HL-60/S4 (cell line): ENCODE results near the gene CERKL.
"Not testable (repeated sequence)": the region's sequence is repeated elsewhere in the genome, so short reads cannot be mapped to it uniquely, and the experiment has no call there.

ENCODE experiments used
- in situ Hi-C: fragments of 300-500 bp; cut with MboI; formaldehyde crosslinking; loops from 2 replicates; pipeline ENCODE4 v1.14.3; 2022; ENCODE audit warnings: low sequenced_read_pairs

The CERKL gene, protein sequence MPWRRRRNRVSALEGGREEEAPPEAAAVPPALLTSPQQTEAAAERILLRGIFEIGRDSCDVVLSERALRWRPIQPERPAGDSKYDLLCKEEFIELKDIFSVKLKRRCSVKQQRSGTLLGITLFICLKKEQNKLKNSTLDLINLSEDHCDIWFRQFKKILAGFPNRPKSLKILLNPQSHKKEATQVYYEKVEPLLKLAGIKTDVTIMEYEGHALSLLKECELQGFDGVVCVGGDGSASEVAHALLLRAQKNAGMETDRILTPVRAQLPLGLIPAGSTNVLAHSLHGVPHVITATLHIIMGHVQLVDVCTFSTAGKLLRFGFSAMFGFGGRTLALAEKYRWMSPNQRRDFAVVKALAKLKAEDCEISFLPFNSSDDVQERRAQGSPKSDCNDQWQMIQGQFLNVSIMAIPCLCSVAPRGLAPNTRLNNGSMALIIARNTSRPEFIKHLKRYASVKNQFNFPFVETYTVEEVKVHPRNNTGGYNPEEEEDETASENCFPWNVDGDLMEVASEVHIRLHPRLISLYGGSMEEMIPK

DNA sequence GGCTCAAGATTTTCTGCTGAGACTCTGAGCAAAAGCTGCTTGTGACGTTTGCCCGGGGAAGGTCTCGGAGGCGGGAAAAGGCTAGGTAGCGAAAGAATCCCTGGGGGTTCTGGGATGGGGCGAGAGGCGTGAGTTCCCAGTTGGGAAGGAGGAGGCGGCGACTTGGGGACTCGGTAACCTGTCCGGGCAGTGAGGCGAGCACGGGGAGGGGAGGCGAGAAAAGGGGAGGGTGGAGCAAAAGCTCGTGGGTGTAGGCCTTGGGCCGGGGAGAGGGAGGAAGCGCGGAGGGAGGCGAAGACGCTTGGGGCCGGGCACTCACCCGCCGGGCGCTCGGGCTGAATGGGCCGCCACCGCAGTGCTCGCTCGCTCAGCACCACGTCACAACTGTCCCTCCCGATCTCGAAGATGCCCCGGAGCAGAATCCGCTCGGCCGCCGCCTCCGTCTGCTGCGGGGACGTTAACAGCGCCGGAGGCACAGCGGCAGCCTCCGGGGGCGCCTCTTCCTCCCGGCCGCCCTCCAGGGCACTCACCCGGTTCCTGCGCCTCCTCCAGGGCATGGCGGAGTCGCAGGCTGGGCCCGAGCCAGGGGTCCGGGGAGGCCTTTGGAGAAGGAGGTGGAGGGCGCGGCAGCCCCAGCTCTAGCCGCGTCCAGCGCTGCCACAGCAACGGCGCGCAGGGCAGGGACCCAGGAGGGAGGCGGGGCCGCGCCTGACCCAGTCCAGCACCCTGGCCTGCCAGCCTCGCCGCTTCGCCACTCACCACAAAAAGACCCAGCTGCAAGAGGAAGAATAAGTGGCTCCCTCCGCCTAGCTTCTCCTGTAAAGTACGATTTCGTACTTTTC, at the start of gene CERKL:
Gene CERKL (minus strand): TSS at position 656 of the 842 bp plus-strand sequence. CDS start 99 bp downstream, at position 557.
- in situ Hi-C loops, result no loop called here

DNA sequence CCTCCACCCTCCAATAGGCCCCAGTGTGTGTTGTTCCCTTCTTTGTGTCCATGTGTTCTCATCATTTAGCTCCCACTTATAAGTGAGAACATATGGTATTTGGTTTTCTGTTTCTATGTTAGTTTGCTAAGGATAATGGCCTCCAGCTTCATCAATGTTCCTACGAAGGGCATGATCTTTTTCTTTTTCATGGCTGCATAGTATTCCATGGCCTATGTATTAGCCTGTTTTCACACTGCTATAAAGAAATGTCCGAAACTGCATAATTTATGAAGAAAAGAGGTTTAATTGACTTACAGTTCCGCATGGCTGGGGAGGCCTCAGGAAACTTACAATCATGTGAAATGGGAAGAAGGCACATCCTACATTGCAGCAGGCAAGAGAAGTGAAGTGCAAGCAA, 45.6 kb upstream of the CERKL start:
- in situ Hi-C loops, result not testable (repeated sequence)

DNA sequence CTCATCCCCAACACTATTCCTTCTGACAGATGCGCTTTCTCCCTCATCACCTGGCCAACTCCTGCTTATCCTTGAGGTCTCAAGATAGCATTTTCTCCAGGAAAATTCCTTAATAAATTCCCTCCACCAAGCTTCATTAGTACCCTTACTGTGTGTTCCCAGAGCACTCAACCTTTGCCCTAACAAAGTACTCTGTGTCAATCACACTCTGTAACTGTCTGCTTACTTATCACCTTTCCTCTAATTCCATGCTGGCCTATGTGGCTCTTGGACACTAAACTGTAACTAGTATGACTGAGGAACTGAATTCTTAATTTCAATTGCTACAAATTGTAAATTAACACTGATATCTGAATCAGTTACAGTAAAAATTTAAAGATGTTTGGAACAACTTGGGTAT, 41.3 kb upstream of the CERKL start:
- in situ Hi-C loops, result no loop called here

DNA sequence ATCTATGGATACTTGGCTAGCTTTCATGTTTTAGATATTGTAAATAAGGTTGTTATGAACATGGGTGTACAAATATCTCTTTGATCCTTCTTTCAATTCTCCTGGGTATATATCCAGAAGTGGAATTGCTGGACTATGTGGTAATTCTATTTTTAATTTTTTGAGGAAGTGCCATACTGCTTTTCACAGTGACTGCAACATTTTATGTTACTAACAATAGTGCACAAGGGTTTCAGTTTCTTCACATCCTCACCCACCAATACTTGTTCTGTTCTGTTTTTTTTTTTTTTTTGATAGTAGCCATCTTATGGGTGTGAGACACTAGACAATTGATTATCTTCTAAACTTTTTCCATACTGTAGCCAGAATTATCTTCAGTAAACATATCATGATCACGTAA, 40.7 kb upstream of the CERKL start:
- in situ Hi-C loops, result no loop called here

DNA sequence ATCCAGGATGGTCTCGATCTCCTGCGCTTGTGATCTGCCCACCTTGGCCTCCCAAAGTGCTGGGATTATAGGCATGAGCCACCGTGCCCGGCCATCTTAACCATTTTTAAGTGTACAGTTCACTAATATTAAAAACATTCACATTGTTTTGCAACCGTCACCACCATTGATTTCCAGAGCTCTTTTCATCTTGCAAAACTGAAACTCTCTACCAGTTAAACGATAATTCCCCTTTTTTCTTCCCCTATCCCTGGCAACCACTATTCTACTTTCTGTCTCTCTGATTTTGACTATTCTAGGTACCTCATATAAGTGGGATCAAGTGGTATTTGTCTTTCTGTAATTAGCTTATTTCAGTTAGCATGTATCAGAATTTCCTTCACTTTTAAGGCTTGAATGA, 40.2 kb upstream of the CERKL start:
- in situ Hi-C loops, result no loop called here

DNA sequence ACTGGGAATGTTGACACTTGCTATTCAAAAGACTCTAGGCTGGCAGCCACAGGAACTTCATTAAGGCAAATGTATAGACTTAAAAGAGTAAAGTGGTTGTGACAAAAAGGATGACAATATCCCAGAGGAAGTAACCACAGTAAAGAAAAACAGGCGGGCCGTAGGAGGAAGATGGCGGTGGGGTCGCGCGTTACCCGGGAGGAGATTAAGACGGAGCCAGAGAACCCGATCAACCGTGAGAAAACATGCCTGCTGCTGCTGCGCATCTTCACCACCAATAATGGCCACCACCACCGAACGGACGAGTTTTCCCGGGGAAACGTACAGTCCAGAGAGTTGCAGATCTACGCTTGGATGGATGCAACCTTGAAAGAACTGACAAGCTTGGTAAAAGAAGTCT, 37.4 kb upstream of the CERKL start:
- in situ Hi-C loops, result no loop called here

DNA sequence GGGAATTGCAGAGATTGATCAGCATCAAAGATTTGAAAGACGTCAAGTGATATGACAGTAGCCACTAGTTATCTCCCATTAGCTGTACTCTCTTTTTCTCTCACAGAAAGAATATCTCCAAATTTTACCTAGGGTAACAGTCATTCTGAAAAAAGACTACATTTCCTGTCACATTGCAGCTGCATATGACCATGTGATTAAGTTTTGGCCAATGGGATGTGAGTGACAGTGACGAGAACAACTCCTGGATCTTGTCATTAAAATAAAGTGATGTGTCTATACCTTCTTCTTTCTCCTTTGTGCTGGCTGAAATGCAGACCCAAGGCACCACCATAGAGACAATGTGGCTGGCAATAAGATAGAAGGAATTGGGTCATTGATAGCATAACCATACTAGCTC, 34.0 kb upstream of the CERKL start:
- in situ Hi-C loops, result no loop called here

DNA sequence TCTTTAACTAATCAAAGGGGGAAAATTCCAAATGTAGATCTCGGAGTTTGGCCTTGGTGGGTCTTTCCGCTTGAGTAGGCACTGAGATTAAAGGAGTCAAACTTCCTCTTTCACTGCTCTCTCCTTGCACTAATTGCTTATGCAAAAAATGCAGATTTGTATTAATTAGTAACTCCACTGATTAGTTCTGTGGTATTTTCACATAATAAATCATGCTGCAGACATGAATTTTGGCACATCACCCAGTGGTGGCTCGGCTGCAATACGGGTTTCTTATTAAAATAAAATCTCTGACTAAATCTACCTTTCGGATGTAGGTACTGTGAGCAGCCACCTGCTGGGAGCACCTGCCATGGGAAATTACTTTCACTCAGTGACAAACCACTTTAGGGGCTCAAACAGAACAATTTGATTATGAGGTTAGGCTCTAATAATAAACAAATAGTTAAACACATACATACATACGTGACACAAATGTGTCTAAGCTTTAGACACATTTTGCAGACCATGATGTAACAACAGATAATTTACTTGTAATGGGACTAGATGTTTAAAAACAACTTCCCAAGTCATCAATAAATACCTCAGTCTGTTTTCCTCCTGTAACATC, 29.8 kb upstream of the CERKL start:
- in situ Hi-C loops, result no loop called here

DNA sequence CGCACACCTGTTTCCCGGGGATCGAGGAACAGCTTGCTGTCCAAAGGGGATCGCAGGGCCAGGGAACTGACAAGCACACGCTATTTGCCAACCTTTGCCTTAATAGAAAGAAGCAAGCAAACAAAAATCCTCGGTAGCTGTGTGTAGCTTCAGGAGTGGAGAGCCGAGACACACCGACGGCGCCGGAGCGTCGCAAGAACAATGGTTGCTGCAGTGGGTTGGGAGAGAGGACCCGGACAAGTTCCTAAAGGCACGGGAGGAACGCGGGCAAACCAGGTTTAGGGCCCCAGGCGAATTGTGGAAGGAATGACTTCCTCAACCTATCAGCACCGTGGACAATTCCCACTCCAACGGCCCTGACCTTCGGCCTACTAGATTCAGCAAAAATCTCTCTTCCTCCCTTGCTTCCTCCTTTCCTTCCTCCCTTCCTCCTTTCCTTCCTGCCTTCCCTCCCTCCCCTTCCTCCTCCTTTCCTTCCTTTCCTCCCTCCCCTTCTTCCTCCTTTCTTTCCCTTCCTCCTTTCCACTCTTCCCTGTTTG, 28.3 kb upstream of the CERKL start:
- in situ Hi-C loops, result no loop called here

DNA sequence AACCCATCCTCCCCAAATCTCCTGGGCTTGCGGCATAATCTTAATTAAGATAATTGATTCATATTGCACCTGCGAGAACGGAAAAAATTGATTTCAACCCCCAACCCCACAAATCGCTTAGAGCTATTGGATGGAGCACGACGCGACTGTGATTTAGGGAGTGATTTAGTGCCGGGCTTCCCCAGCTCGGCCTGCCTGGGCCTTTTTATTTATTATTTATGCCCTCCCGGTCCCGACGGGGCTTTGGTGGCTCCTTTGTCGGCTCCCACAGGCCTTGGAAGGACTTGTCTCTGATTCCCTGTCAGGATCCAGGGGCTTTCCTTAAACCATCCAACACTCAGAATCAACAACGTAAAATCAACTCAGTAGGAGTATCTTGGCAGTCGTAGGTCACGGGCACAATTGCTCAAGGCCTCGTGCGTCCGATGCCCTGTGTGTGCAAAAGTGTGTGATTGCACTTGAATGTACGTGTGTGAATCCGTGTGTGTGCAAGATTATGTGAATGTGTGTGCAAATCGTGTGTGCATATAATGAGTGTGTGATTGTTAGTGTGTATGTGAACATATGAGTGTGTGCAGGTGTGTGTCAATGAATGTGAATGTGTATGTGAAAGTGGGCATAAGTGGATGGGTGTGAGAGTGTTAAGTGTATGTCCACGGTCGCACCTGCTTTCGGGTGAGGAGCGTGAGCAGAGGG, 27.7 kb upstream of the CERKL start:
- in situ Hi-C loops, result no loop called here

DNA sequence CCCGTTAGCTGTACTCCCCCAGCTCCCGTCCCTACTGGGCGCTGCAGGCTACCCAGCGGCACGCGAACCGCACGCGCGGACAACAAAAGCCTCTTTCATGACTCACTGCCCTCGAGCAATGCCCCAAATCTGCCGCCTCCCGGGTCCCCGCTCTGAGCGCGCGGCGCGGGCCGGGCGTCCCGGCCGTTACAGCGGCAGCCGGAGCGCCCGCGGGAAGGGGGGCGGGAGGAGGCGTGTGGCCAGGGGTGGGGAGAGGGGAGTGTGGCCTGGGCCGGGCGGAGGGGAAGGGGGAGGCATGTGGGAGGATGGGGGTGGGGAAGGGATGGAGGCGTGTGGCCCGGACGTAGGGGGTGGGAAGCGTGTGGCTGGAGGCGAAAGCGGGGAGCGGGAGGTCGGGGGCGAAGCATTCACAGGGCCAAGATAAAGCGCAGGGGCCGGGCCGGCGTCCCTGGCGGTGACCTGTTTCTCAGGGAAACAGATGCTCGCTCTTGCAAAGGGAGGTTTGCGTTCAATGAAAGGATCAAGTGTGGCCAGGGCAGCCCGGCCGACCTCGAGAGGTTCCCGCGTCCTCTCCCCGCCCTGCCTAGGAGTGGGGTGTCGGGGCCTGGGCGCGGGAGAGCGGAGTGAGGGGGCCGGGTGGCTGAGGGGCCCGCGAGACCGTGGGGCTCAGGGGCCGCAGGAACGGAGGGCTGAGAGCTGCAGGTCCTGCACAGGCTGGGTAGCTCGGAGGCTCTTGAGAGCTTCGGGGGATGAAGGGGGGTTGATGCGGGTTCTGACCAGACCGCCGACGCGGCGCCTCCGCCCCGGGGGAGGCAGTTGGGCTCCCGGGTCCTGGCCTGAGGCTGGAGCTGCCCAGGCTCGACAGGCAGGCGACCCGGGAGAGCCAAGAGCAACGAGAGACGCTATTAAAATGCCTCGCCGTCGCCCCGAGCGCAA, 26.9 kb upstream of the CERKL start:
- in situ Hi-C loops, result no loop called here

DNA sequence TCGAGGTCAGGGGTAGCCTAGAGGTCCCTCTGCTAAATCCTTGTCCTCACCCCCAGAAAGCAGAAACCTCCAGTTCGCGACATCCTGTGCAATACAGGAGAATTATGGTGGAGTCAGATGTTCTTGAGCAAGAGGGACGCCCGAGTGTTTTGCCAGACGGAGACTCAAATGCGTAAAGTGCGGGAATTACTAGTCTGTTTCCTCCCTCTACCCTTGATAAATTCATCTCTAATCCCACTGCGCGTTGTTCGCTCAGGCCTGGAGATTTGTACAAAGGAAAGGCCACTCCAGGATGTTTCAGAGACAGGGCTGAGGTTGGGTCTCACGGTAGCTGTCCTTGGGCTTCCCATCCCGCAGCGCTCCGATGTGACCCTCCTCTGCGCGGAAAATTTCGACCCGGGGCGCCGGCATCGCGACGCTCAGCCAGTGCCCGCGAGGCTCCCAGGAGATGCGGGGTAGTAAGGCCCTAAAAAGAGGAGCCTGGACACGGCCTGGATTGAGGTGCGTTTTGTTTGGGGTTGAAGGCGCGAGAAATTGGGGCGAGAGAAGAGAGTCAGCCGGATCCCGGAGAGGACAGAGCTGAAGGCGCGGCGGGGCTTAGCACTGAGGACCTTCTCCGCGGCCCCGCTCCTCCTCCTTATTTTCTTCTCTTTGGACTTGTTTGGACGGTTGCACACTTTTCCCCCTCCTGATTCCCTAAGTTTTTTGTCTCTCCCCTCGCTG, 26.1 kb upstream of the CERKL start:
- in situ Hi-C loops, result no loop called here

DNA sequence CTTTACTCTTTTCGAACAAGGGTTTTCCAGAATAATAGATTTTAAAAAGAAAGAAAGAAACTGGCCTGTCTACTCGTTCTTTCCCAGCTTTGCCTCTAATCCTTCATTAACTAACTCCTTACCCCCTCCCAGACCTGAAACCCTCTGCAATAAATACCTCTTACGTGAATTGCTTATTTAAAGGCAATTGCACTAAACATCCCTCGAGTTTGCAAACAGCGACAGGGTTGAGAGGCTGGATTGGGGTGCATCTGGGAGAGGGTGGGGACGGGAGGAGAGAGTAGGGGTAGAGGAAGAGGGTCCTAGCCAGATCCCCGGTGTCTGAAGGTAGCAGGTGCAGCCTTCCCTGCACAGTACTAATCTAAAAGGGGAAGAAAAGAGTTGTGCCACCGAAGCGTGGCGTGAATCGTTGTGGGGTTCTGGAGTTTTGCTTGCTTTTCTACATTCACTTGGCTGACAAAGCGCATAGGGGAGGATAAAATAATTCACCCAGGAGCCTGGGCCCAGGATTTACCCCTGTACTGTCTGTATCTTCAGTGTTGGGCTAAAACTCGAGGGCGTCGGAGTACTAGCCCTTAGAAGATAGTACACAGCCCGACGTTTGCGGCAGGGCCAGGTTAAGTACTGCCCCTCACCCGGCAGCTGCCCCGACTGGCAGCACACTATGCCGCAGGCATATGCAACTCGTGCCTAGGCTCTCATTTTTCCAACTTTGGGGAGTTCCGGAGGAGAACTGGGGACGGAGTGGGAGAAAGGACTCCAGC, 25.3 kb upstream of the CERKL start:
- in situ Hi-C loops, result no loop called here

DNA sequence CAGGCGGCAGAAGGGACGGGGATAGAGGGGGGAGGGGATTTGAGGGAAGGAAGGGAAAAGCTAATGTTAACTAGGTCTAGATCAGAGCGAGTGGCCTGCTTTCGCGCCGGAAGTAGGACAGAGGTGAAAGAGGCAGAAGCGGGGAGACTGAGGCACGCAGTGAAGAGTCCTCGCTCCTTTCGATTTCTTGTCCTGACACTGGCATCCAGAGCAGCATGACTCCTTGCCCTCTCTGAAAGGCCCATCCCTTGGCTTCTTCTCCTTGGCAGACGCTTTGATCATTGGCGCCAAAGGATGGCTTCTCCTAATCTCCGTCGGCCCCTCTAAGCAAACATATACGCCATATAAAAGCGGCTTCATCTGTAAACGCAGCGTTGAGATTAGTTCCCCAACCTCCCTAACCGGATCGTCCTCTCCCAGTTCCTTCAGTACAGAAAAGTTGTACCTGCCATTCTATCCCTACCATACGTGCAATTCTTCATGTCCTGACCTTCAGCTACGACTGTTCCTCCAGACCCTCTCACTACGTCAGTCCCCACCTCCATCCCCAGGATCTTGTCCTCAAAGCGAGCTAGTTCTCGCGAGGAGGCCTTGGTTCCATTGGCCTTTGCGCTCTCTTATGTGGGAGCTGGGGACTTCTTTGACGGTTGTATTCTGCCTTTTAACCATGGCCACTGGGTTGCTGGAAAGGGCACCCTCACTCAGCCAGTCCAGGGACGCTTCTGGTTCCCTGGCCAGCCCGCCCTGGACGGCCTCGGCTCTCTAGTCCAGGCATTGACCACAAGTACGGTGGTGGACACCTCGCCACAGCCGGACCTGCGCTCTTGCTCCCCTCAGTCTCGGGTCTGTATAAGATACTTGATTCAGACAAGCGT, 24.3 kb upstream of the CERKL start:
- in situ Hi-C loops, result no loop called here

DNA sequence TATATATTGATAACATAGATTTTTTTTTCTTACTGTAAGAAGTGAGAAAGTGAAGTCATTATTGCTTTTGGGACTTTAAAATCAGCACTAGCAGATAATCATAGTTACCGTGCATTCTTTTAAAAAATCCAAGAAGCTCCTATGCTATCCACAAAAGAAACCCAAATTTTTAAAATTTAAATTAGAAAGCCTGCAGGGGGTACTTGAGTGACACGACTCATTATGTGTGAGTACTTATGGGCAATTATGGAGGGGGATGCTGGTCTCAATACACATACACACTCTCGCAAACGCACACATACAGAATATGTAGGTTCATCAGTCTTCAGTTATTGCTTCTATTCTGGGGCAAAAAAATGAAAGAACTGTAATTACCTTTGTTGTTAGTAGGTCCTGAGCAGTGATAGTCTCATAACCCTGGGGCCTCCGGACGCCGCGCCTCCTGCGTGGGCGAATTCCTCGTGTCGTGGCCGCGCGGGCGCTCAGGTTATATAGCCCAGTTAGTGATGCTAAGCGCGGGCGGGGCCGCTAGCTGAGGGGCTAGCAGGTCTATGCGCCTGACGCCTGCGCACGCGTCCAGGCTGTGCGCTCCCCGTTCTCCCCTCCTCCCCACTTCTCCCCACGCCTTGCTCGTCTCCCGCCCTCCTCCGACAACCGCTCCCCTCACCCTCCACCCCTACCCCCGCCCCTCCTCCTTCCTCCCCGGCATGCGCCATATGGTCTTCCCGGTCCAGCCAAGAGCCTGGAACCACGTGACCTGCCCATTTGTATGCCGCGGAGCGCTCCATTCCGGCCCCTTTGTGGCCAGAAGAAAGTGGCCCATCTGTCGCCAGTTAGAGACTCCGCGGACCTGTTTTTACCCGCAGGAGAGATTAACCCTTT, 23.4 kb upstream of the CERKL start, which contains the start of gene NEUROD1:
Gene NEUROD1 (minus strand): TSS at position 463 of the 882 bp plus-strand sequence. CDS start 1,657 bp downstream, outside the sequence.
- in situ Hi-C loops, result no loop called here

DNA sequence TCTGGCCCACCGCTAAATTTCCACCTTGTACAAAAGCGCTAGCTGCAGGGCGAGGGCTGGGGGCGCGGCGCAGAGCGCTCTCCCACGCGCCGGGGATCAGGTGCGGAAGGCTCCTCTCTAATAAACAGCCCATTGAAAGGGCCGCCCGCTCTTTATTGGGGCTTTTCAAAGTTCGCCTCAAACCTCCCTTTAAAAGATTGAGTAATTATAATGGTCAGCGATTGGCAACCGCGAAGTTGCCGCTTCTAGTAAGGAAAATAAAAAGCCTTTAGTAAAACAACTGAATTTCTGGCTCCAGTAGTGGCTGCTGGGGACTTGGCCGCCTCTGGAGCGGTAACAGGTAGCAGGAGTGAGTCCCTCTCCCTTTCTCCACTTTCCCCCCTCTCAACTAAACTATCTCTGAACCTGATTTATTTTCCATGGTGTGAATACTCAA, 22.7 kb upstream of the CERKL start:
- in situ Hi-C loops, result no loop called here
